ENCODE data around the gene TBL3. TPM values are rescaled to one million over a fixed set of nuclear protein-coding genes. Genes with fewer than 3 reads are reported as not detected.

Gene TBL3
- total RNA-seq, 1 donor from 2014 or later, result 30.7 TPM

- H3F3A ChIP-seq (ENCODE audit: low read depth), result peaks cover 13% of the 10 kb centered on the region
- H3K36me3 Mint-ChIP-seq, result no peaks in the 10 kb centered on the region
- no peaks in the 10 kb centered on the region for H3K79me2 ChIP-seq (ENCODE audit: low read depth)
- H2AFZ ChIP-seq (replicated peaks), result no peak overlapping the region
- TF ChIP-seq EZH2phosphoT487 (IDR thresholded peaks at IDR 0.05) (no peak), CTCF (IDR thresholded peaks at IDR 0.05) (no peak), EZH2 (IDR thresholded peaks at IDR 0.05) (no peak)
- H3K9me3 ChIP-seq (ENCODE audit: low read depth), result no peaks in the 10 kb centered on the region
- H3K4me1 Mint-ChIP-seq, result peaks cover 18% of the 10 kb centered on the region
- peaks cover 76% of the 10 kb centered on the region for H3K27me3 ChIP-seq
- H3K27ac Mint-ChIP-seq, result no peak overlapping the region
- H4K20me1 ChIP-seq (ENCODE audit: low read depth), result peaks cover 5% of the 10 kb centered on the region
- H3K27me3 Mint-ChIP-seq (ENCODE audit: insufficient read depth, low read depth), result peaks cover 27% of the 10 kb centered on the region
- H3K4me3 Mint-ChIP-seq, result peak overlapping the region; percentile 80
- no peaks in the 10 kb centered on the region for H3K36me3 ChIP-seq
- H3K9ac ChIP-seq, result no peak overlapping the region
- no peaks in the 10 kb centered on the region for H3K9me3 Mint-ChIP-seq
- H3K4me1 ChIP-seq, result peaks cover 10% of the 10 kb centered on the region
- H3K4me2 ChIP-seq, result peak overlapping the region; percentile 67
- H3K27ac ChIP-seq, result no peak overlapping the region
- no peak for DNase-seq (ENCODE audit: low spot score)
- H3K4me3 ChIP-seq, result no peak overlapping the region
Observed at GRCh38 chr16:2025878-2026460, 54.1 kb downstream of the TBL3 start.

- peaks cover 21% of the 10 kb centered on the region for H3K27me3 Mint-ChIP-seq (ENCODE audit: insufficient read depth, low read depth)
- Histone ChIP-seq H3K9ac (no peak within 1 kb of the TSS), H2AFZ (replicated peaks) (peak within 1 kb of the TSS; percentile 50), H3K36me3 (no peaks in the 10 kb centered on the region), H3F3A (ENCODE audit: low read depth) (peaks cover 13% of the 10 kb centered on the region), H3K79me2 (ENCODE audit: low read depth) (no peaks in the 10 kb centered on the region), H3K9me3 (ENCODE audit: low read depth) (no peaks in the 10 kb centered on the region), H3K27ac (no peak within 1 kb of the TSS), H3K4me2 (peak within 1 kb of the TSS; percentile 98), H3K27me3 (peaks cover 70% of the 10 kb centered on the region), H4K20me1 (ENCODE audit: low read depth) (peaks cover 5% of the 10 kb centered on the region), H3K4me3 (peak within 1 kb of the TSS; percentile 75), H3K4me1 (peaks cover 10% of the 10 kb centered on the region)
- DNase-seq (ENCODE audit: low spot score), result peak; percentile 74
- no peaks in the 10 kb centered on the region for H3K36me3 Mint-ChIP-seq
- peak within 1 kb of the TSS; percentile 37 for H3K27ac Mint-ChIP-seq
- H3K4me3 Mint-ChIP-seq, result peak within 1 kb of the TSS; percentile 89
- TF ChIP-seq EZH2 (IDR thresholded peaks at IDR 0.05), result no peak
- no peak for TF ChIP-seq CTCF (IDR thresholded peaks at IDR 0.05)
- TF ChIP-seq EZH2phosphoT487 (IDR thresholded peaks at IDR 0.05), result no peak
- H3K9me3 Mint-ChIP-seq, result no peaks in the 10 kb centered on the region
- peaks cover 18% of the 10 kb centered on the region for H3K4me1 Mint-ChIP-seq
Observed at GRCh38 chr16:2026461-2027023, 54.7 kb downstream of the TBL3 start, which contains the start of gene NHERF2. TSS of gene NHERF2 (plus strand) at chr16:2026902. CDS start at chr16:2027006, 104 bp downstream.

- Histone ChIP-seq H3K4me2 (peak overlapping the region; percentile 98), H3K36me3 (no peaks in the 10 kb centered on the region), H3K27me3 (peaks cover 62% of the 10 kb centered on the region), H4K20me1 (ENCODE audit: low read depth) (peaks cover 5% of the 10 kb centered on the region), H2AFZ (replicated peaks) (peak overlapping the region; percentile 50), H3K4me3 (peak overlapping the region; percentile 75), H3F3A (ENCODE audit: low read depth) (peaks cover 13% of the 10 kb centered on the region), H3K79me2 (ENCODE audit: low read depth) (no peaks in the 10 kb centered on the region), H3K4me1 (peaks cover 10% of the 10 kb centered on the region), H3K9me3 (ENCODE audit: low read depth) (no peaks in the 10 kb centered on the region), H3K27ac (no peak overlapping the region), H3K9ac (no peak overlapping the region)
- peak overlapping the region; percentile 37 for H3K27ac Mint-ChIP-seq
- peak; percentile 48 for DNase-seq (ENCODE audit: low spot score)
- peak overlapping the region; percentile 89 for H3K4me3 Mint-ChIP-seq
- no peaks in the 10 kb centered on the region for H3K9me3 Mint-ChIP-seq
- H3K27me3 Mint-ChIP-seq (ENCODE audit: insufficient read depth, low read depth), result peaks cover 18% of the 10 kb centered on the region
- H3K4me1 Mint-ChIP-seq, result peaks cover 20% of the 10 kb centered on the region
- TF ChIP-seq CTCF (IDR thresholded peaks at IDR 0.05) (no peak), EZH2 (IDR thresholded peaks at IDR 0.05) (peak; percentile 77), EZH2phosphoT487 (IDR thresholded peaks at IDR 0.05) (peak; percentile 50)
- no peaks in the 10 kb centered on the region for H3K36me3 Mint-ChIP-seq
Observed at GRCh38 chr16:2027024-2028010, 55.5 kb downstream of the TBL3 start.
